ENCODE results near the gene GDPD5.

GDPD5 gene

DNA sequence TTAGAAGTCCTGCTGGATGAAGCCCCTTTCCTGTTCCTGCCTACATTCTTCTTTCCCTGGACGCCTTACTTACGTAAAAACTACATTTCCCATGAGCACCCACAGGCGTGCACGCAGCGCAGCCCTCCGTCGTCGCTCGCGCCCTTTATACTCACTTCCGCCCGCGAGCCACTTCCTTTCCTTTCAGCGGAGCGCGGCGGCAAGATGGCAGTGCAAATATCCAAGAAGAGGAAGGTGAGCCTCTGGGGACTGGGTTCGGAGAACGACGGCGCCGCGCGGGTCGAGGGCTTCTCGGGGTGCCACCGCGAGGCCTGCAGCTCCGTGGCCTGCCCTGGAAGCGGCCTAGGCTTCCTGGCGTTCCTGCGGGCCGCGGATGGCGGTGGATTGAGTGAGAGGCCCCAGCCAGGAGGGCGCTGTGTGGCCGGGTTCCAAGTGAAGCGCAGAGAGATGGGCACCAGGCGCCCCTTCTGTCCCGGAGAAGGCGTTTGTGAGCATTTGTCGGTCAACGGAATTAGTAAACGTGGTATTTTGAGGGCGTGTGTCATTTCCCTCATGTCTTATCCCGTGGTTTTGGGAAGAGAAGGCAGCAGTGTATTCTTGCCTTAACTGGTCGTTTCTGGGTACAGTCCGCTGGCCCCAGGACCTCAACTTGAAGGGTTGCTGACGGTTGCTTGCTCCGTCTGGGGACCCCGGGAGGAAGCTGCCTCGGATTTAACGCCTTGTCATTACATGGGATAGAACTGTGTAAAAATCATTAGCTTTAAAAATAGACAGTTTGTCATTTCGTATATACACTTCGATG, 126.2 kb downstream of the GDPD5 start, which contains the start of gene RPS3:
RPS3 (plus strand) TSS at position 175 of the 802 bp plus-strand sequence; CDS start at position 205, 30 bp downstream.
- no peaks in the 10 kb centered on the region for H3F3A ChIP-seq (ENCODE audit: insufficient read depth, low read length)
- no peak for TF ChIP-seq EZH2 (IDR thresholded peaks at IDR 0.05; ENCODE audit: borderline replicate concordance, low read length)
- TF ChIP-seq, protein P1, sequence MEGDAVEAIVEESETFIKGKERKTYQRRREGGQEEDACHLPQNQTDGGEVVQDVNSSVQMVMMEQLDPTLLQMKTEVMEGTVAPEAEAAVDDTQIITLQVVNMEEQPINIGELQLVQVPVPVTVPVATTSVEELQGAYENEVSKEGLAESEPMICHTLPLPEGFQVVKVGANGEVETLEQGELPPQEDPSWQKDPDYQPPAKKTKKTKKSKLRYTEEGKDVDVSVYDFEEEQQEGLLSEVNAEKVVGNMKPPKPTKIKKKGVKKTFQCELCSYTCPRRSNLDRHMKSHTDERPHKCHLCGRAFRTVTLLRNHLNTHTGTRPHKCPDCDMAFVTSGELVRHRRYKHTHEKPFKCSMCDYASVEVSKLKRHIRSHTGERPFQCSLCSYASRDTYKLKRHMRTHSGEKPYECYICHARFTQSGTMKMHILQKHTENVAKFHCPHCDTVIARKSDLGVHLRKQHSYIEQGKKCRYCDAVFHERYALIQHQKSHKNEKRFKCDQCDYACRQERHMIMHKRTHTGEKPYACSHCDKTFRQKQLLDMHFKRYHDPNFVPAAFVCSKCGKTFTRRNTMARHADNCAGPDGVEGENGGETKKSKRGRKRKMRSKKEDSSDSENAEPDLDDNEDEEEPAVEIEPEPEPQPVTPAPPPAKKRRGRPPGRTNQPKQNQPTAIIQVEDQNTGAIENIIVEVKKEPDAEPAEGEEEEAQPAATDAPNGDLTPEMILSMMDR (IDR thresholded peaks at IDR 0.05; ENCODE audit: low read length) = peak; percentile 46; the same call in 1 of the 2 replicates
- no peaks in the 10 kb centered on the region for H3K27me3 ChIP-seq (ENCODE audit: insufficient read depth, low read length)
- H3K27ac ChIP-seq (ENCODE audit: low read depth, low read length, poor library complexity, severe bottlenecking) = peak within 1 kb of the TSS; percentile 81
- H3K79me2 ChIP-seq (ENCODE audit: insufficient read depth, low read length) = peaks cover 46% of the 10 kb centered on the region
- peak within 1 kb of the TSS; percentile 68; the same call in 1 of the 2 replicates for H2AFZ ChIP-seq (ENCODE audit: low read length)
- peaks cover 26% of the 10 kb centered on the region for H3K4me1 ChIP-seq (ENCODE audit: insufficient read depth, low read length, severe bottlenecking)
- peaks cover 50% of the 10 kb centered on the region for H3K36me3 ChIP-seq (ENCODE audit: insufficient read depth, low read length)
- peaks cover 11% of the 10 kb centered on the region for H4K20me1 ChIP-seq (ENCODE audit: insufficient read depth, low read length)
- H3K4me3 ChIP-seq (ENCODE audit: low read depth, low read length, poor library complexity, severe bottlenecking) = peak within 1 kb of the TSS; percentile 96
- peak within 1 kb of the TSS; percentile 90 for H3K4me2 ChIP-seq (ENCODE audit: low read length)
- H3K9me3 ChIP-seq (ENCODE audit: low read length) = no peaks in the 10 kb centered on the region
- H3K9ac ChIP-seq (ENCODE audit: low read length) = peak within 1 kb of the TSS; percentile 98
- H3K9me2 ChIP-seq (ENCODE audit: low read depth, low read length) = no peaks in the 10 kb centered on the region

DNA sequence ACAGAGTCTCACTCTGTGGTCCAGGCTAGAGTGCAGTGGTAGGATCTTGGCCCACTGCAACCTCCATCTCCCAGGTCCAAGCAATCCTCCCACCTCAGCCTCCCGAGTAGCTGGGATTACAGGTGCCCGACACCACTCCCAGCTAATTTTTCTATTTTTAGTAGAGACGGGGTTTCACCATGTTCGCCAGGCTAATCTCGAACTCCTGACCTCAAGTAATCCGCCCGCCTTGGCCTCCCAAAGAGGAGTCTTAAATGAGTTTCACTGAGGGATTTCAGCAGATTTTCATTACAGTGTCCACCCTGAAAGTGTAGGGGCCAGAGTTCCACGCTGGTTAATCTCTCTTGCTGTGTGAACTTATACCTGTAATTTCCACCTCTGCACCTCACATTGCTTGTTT, 126.8 kb downstream of the GDPD5 start:
- H3K27me3 ChIP-seq (ENCODE audit: insufficient read depth, low read length) = no peaks in the 10 kb centered on the region
- no peak overlapping the region for H3K9ac ChIP-seq (ENCODE audit: low read length)
- H2AFZ ChIP-seq (ENCODE audit: low read length) = peak overlapping the region; percentile 68; the same call in 1 of the 2 replicates
- H3K4me3 ChIP-seq (ENCODE audit: low read depth, low read length, poor library complexity, severe bottlenecking) = peak overlapping the region; percentile 96
- H4K20me1 ChIP-seq (ENCODE audit: insufficient read depth, low read length) = peaks cover 11% of the 10 kb centered on the region
- no peaks in the 10 kb centered on the region for H3K9me3 ChIP-seq (ENCODE audit: low read length)
- H3F3A ChIP-seq (ENCODE audit: insufficient read depth, low read length) = no peaks in the 10 kb centered on the region
- H3K9me2 ChIP-seq (ENCODE audit: low read depth, low read length) = no peaks in the 10 kb centered on the region
- peaks cover 43% of the 10 kb centered on the region for H3K36me3 ChIP-seq (ENCODE audit: insufficient read depth, low read length)
- H3K79me2 ChIP-seq (ENCODE audit: insufficient read depth, low read length) = peaks cover 45% of the 10 kb centered on the region
- H3K4me1 ChIP-seq (ENCODE audit: insufficient read depth, low read length, severe bottlenecking) = peaks cover 26% of the 10 kb centered on the region
- TF ChIP-seq, protein P1 (IDR thresholded peaks at IDR 0.05; ENCODE audit: low read length) = no peak
- no peak overlapping the region for H3K27ac ChIP-seq (ENCODE audit: low read depth, low read length, poor library complexity, severe bottlenecking)
- peak overlapping the region; percentile 90; the same call in 1 of the 2 replicates for H3K4me2 ChIP-seq (ENCODE audit: low read length)

DNA sequence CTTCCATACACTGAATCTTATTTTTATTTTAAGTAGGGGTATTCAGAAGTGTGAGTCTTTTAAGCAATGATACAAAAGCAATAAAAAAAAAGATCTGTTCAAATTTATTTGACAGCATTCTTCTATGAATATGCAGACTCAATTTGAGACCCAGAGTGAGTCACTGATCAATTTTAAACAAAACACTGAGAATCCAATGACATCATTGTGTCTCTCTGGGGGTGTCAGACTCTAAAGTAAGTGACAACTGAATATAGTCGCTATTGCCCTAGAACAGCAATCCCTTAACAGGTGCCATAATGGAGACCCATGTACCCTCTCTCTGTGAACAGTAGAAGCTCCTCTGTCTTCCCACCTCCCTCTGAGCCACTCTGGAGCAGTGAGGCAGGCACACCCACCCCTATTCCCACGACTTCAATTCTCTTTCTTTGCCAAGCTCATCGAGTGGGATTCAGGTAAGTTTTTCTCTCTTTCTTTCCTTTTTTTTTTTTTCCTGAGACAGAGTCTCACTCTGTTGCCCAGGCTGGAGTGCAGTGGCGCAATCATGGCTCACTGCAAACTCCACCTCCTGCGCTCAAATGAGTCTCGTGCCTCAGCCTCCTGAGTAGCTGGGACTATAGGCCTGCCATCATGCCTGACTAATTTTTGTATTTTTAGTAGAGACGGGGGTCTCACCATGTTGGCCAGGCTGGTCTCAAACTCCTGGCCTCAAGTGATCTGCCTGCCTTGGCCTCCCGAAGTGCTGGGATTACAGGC, 131.5 kb downstream of the GDPD5 start:
- Histone ChIP-seq H3K79me2 (ENCODE audit: insufficient read depth, low read length) (no peaks in the 10 kb centered on the region), H3K27ac (ENCODE audit: low read depth, low read length, poor library complexity, severe bottlenecking) (no peak overlapping the region), H4K20me1 (ENCODE audit: insufficient read depth, low read length) (no peaks in the 10 kb centered on the region), H3K4me2 (ENCODE audit: low read length) (no peak overlapping the region), H3K9me3 (ENCODE audit: low read length) (no peaks in the 10 kb centered on the region), H3K36me3 (ENCODE audit: insufficient read depth, low read length) (no peaks in the 10 kb centered on the region), H3F3A (ENCODE audit: insufficient read depth, low read length) (no peaks in the 10 kb centered on the region), H3K27me3 (ENCODE audit: insufficient read depth, low read length) (no peaks in the 10 kb centered on the region), H3K4me1 (ENCODE audit: insufficient read depth, low read length, severe bottlenecking) (no peaks in the 10 kb centered on the region), H2AFZ (ENCODE audit: low read length) (no peak overlapping the region), H3K9me2 (ENCODE audit: low read depth, low read length) (no peaks in the 10 kb centered on the region), H3K9ac (ENCODE audit: low read length) (no peak overlapping the region), H3K4me3 (ENCODE audit: low read depth, low read length, poor library complexity, severe bottlenecking) (no peak overlapping the region)
- TF ChIP-seq, protein P1 (IDR thresholded peaks at IDR 0.05; ENCODE audit: low read length) = no peak
- no peak for TF ChIP-seq EZH2 (IDR thresholded peaks at IDR 0.05; ENCODE audit: borderline replicate concordance, low read length)
